ENCODE data around the gene HNRNPU.
A peak's percentile ranks its signal among the peaks of the same experiment; 100 is the strongest.

Gene HNRNPU

DNA sequence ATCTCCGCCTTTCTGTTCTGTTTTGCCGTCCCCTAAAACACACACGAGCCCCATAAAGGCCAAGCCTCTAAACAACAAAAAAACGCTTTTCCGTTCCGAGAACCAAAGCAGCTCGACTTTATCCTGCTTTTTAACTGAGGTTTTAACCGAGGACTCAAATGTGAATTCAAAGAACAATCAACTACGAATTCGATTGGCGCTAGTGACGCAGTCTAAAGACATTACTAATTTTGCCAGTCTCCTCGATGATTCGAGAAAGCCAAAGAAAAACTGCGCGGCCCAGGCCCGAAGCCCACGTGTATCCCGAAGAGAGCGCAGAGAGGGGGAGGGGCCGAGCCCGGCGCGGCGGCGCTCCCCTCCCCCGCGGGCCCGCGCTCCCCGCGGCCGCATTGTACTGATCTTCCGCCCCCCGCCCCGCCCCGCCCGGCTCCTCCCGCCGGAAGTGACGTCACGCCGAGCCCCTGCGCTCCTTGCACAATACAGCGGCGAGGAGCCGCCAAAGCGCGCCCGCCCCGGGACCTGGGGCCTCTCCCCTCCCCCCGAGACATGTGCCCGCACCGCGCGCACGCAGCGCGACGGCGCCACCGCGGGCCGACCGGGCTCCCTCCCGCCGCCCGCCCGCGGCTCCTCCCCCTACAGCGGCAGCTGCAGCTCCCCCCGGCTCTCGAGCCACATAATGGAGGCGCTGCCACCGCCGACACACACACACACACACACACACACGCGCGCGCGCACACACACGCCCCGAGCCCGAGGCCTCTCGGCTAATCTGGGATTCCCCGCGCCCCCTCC, 1.4 kb downstream of the HNRNPU start:
- peak; percentile 90 to 95 for DNase-seq

DNA sequence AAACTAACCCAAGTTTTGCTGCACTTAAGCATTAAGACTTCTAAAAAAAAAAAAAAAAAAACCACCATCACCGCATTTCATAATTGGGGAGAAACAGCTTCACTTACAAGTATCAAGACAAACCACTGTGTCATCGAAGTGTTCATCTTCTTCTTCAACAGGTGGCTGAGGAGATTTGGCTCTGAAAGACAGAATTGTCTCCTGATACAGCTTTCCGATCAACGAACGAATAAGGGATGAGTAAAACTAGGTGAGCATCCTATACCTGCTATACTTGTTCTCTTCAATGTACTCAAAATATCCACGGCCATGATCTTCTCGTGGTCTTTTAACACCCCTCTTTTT, 2.0 kb downstream of the HNRNPU start:
- no peak for DNase-seq

DNA sequence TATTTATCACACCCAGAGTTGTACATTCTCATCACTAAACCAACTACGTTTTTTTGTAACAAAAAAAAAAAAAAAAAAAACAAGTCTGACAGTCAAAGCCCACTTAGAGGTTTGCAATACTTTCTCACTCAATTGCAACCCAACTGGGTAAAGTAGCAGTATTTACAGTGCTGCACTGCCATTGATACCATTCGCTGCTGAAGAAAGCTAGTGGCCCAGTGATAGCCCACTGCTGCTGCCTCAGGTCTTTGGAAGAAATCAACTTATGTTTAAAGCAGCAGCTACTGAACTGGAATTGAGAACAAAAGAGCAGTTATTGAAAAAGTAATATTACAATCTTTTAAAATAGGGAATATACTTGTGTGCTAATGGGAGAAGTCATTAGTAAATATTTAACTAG, 2.7 kb downstream of the HNRNPU start:
- DNase-seq, result no peak

GRCh38 chr1:244860914-244861610, 3.3 kb downstream of the HNRNPU start:
- DNase-seq, result no peak

- DNase-seq, result no peak
Observed at GRCh38 chr1:244860078-244860477, 4.3 kb downstream of the HNRNPU start.

DNA sequence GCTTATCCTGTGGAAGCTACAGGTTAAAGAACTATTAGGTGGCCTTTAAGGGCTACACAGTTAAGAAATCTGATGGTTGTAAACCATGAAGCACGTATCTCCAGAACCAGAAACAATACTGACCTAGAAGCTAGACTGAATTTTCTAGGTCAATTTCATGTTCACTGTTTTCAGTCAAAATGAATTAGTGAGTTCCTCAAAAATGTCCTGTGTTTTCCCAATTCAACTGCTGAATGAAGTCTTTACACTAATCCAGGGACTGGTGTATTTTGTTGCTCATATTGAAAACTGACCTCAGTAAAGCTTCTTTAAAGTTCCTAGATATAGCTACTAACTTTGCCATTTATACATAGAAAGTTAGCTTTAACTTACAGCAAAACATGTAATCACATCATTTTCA, 6.0 kb downstream of the HNRNPU start:
- DNase-seq, result no peak

GRCh38 chr1:244857761-244858160, 6.6 kb downstream of the HNRNPU start:
- DNase-seq, result no peak

- no peak for DNase-seq
Observed at GRCh38 chr1:244854865-244855578, 9.3 kb downstream of the HNRNPU start.

DNA sequence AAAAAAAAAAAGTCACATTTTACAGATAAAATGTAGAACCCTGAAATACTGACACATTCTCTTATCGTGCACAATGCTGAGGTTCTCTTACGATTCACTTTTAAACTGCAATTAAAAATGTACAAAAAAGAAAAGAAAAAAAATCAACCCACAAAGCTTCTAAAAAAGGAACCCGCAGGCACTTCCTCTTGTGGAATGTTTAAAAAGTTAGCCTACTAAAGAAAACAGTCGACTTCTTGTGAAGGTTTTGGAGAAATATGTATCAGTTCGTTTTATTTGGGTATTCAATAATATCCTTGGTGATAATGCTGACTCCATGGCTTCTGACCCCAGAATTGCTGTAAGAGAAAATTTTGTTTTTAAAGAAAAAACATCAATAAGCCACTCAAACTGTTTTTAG, 10.2 kb downstream of the HNRNPU start:
- DNase-seq, result no peak

- DNase-seq, result no peak
Observed at GRCh38 chr1:244852694-244853093, 11.6 kb downstream of the HNRNPU start.

GRCh38 chr1:244851546-244852231, 12.7 kb downstream of the HNRNPU start:
- no peak for DNase-seq

DNA sequence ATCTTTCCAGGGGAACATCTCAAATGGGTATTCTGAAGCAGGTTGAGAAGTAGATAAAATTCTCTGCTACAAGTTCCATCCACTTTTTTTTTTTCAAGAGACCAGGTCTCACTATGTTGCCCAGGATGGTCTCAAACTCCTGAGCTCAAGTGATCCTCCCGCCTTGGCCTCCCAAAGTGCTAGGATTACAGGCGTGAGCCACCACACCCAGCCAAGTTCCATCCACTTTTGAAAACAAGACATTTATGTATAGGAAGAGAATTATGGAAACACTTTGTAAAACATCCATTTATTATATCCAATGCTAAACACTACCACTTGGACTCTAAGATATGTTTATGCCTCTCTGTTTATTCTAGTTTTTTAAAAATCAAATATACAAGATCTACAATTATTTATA, 13.4 kb downstream of the HNRNPU start:
- no peak for DNase-seq

DNA sequence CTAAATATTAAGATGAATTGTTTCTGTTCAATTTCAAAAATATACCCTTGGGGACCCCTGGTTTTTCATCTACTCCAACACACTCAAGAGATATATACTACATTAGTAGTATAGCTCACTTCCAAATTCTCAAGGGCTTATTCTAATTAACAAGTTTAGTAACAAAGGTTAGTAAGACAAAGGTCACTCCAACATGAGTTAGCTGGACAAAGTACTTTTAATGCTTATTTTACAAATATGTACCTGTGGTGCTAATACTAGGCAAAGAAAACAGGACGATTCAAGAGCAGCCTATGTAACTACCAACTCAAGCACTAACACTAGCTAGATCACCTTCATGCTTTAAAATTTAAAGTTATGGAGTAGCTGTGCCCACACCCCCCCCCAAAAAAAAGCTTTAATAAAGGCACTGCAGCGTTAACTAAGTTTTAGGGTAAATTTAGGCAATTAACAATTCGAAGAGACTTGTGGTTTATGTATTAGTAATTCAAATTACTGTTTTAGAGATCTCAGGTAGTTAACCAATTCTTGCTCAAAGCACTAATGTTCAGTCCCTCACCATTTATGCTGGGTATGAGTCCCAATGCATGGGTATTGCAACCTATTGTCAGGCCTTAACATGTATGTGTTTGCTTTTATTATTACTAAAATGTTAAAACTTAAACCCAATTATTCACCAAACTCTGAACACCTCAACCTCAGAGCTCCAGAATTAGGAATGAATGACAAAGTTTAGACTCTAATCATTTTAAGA, 14.1 kb downstream of the HNRNPU start:
- DNase-seq, result no peak

GRCh38 chr1:244849189-244849866, 15.0 kb downstream of the HNRNPU start:
- no peak for DNase-seq

GRCh38 chr1:244846653-244847052, 17.7 kb downstream of the HNRNPU start:
- DNase-seq, result no peak

GRCh38 chr1:244844155-244845121, 19.9 kb downstream of the HNRNPU start:
- DNase-seq, result no peak

GRCh38 chr1:244843148-244843978, 21.0 kb downstream of the HNRNPU start:
- no peak for DNase-seq

- no peak for DNase-seq
Observed at GRCh38 chr1:244841273-244841927, 22.9 kb downstream of the HNRNPU start.

DNA sequence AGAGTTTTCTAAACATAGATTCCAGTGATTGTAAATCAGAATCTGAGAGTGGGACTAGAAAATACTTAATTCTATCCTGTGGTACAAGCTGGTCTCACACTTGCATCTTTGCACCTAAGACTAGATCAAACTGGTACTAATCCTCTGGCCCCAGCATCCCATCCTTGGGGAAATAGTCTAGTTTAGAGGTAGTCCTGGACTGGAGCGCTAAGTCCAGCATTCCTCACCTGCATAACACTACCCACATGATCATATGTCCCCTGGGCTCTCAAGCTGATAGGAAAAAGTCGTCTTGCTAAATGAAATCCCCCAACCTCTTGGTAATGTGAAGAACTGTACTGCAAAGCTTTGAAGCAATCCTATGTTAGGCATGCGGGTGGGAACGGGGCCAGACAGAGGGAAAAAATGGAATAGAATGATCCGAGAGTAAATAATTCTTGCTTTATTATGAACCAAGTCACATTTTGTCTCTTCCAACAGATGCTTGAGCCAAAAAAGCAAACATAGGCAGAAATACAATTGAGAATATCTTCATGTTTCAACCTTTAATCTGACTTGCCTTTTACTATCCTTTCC, 24.0 kb downstream of the HNRNPU start:
- no peak for DNase-seq
